Natural killer cell (primary cell): ENCODE measurements around the gene MTMR10. TPM values are rescaled to one million over a fixed set of nuclear protein-coding genes. Genes with fewer than 3 reads are reported as not detected.

Source experiments
- ATAC-seq, 3 donors: fragments of 150-1000 bp in 2 of 3; fragments of 200-7000 bp in 1 of 3; cut with Tn5 transposase; 1 replicate in 1 of 3; 2 replicates in 2 of 3; pipeline ENCODE4 v1.10.0; 2021; ENCODE audit warnings: mild to moderate bottlenecking in 2 of 3, moderate library complexity in 2 of 3
- DNase-seq, 2 donors: peaks; one replicate each; pipeline versions ENCODE4 v3.0.0 to v3.0.0-alpha.2; 2013 to 2021; ENCODE audit warnings: mixed read lengths in 1 of 2
- H3K27ac ChIP-seq: one replicate; pipeline ENCODE4 v1.5.1; 2013; ENCODE audit warnings: mild to moderate bottlenecking, low read length
- H3K27me3 ChIP-seq: one replicate; pipeline ENCODE4 v1.6.1; 2013; ENCODE audit warnings: low read length; ENCODE audit not compliant: control insufficient read depth, insufficient read depth
- H3K36me3 ChIP-seq: one replicate; pipeline ENCODE4 v1.6.1; 2013; ENCODE audit warnings: low read length; ENCODE audit not compliant: control insufficient read depth, insufficient read depth
- H3K4me1 ChIP-seq: one replicate; pipeline ENCODE4 v1.6.1; 2013; ENCODE audit warnings: low read length; ENCODE audit not compliant: control insufficient read depth, insufficient read depth
- H3K4me3 ChIP-seq: one replicate; pipeline ENCODE4 v1.5.1; 2013; ENCODE audit warnings: low read length
- H3K9me3 ChIP-seq: one replicate; pipeline ENCODE4 v1.6.1; 2013; ENCODE audit warnings: low read length; ENCODE audit not compliant: control insufficient read depth, insufficient read depth
- H3K27ac Mint-ChIP-seq, 2 donors: one replicate each; pipeline ENCODE4 v1.8.0; 2022; ENCODE audit warnings: mild to moderate bottlenecking in 2 of 2, mixed read lengths in 2 of 2, moderate library complexity in 1 of 2
- H3K27me3 Mint-ChIP-seq, 2 donors: one replicate each; pipeline ENCODE4 v1.8.0; 2022; ENCODE audit warnings: low read depth in 2 of 2, mixed read lengths in 2 of 2
- H3K36me3 Mint-ChIP-seq: one replicate; pipeline ENCODE4 v1.8.0; 2022; ENCODE audit warnings: mixed read lengths
- H3K4me1 Mint-ChIP-seq, 2 donors: one replicate each; pipeline ENCODE4 v1.8.0; 2022; ENCODE audit warnings: mixed read lengths in 2 of 2
- H3K4me3 Mint-ChIP-seq: one replicate; pipeline ENCODE4 v1.8.0; 2022; ENCODE audit warnings: mild to moderate bottlenecking, moderate library complexity, mixed read lengths
- H3K9me3 Mint-ChIP-seq, 2 donors: one replicate each; pipeline ENCODE4 v1.8.0; 2022; ENCODE audit warnings: mixed read lengths in 2 of 2
- WGBS: methylation state at CpG from one replicate; pipeline ENCODE4 v1.1.7; 2013; ENCODE audit warnings: missing lambda C conversion rate; ENCODE audit not compliant: insufficient coverage; 5-methylcytosine and 5-hydroxymethylcytosine counted together
- intact Hi-C: fragments of 100-400 bp; cut with micrococcal nuclease; formaldehyde crosslinking; loops from one replicate; pipeline ENCODE4 v1.14.2; 2022
- total RNA-seq, 4 donors: library from RNA; stranded (reverse); fragments of 120-200 nt in 1 of 4; gene quantifications; one replicate each; pipeline versions ENCODE4 v1.2.3 to v1.2.4, GENCODE V29; 2013 to 2022
- TF ChIP-seq, protein P1 (sequence below): fragments of 200-600 bp; IDR thresholded peaks from one replicate; pipeline ENCODE4 v1.8.0; 2022; ENCODE audit warnings: antibody characterized with exemption

The MTMR10 gene
- total RNA-seq, 3 donors from 2014 or later (not counting 1 experiment from before 2014, with no cell fraction given) = 46.3 to 64.5 (median 54.2) TPM

GRCh38 chr15:30918366-30918765, 73.1 kb downstream of the MTMR10 start:
- WGBS = 96% methylated on average over 5 of the region's 5 CpGs
- Histone ChIP-seq H3K4me1 (no peaks in the 10 kb centered on the region), H3K27ac (no peak overlapping the region), H3K4me3 (no peak overlapping the region), H3K27me3 (no peaks in the 10 kb centered on the region), H3K36me3 (peaks cover 58% of the 10 kb centered on the region), H3K9me3 (no peaks in the 10 kb centered on the region)
- peaks cover 8% of the 10 kb centered on the region in 2 donors for H3K4me1 Mint-ChIP-seq
- H3K27me3 Mint-ChIP-seq = no peaks in the 10 kb centered on the region
- DNase-seq (no peak), ATAC-seq (no peak)
- TF ChIP-seq, protein P1, sequence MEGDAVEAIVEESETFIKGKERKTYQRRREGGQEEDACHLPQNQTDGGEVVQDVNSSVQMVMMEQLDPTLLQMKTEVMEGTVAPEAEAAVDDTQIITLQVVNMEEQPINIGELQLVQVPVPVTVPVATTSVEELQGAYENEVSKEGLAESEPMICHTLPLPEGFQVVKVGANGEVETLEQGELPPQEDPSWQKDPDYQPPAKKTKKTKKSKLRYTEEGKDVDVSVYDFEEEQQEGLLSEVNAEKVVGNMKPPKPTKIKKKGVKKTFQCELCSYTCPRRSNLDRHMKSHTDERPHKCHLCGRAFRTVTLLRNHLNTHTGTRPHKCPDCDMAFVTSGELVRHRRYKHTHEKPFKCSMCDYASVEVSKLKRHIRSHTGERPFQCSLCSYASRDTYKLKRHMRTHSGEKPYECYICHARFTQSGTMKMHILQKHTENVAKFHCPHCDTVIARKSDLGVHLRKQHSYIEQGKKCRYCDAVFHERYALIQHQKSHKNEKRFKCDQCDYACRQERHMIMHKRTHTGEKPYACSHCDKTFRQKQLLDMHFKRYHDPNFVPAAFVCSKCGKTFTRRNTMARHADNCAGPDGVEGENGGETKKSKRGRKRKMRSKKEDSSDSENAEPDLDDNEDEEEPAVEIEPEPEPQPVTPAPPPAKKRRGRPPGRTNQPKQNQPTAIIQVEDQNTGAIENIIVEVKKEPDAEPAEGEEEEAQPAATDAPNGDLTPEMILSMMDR = no peak
- H3K27ac Mint-ChIP-seq = no peak overlapping the region
- no peak overlapping the region for H3K4me3 Mint-ChIP-seq
- intact Hi-C loops = no loop called here
- peaks cover under 1% of the 10 kb centered on the region for H3K36me3 Mint-ChIP-seq
- no peaks in the 10 kb centered on the region for H3K9me3 Mint-ChIP-seq

DNA sequence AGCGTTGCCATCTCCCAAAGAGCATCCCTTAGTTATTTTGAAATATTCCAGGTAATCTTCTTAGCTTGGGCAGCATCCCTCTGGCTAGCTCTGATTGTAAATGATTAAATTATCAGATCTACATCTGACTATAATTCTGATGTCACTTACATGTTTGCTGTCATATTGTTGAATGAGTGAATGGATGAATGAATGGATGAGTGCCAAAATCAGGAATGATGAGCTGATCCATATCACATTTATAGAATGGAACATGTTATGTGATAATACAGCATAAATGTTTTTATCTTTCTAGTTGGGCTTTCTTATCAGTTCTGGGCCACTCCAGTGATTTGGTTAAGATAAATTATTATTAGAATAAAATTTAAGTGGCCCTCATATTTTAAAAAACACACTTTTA, 73.8 kb downstream of the MTMR10 start:
- H3K36me3 ChIP-seq = peaks cover 53% of the 10 kb centered on the region
- no peak overlapping the region for H3K4me3 ChIP-seq
- no peaks in the 10 kb centered on the region for H3K27me3 ChIP-seq
- H3K9me3 ChIP-seq = no peaks in the 10 kb centered on the region
- Mint-ChIP-seq H3K27ac (no peak overlapping the region), H3K27me3 (no peaks in the 10 kb centered on the region), H3K4me1 (peaks cover 8% of the 10 kb centered on the region in 2 donors), H3K9me3 (no peaks in the 10 kb centered on the region), H3K36me3 (no peaks in the 10 kb centered on the region), H3K4me3 (no peak overlapping the region)
- no peak for DNase-seq
- no peaks in the 10 kb centered on the region for H3K4me1 ChIP-seq
- WGBS = 100% methylated on average over 1 of the region's 1 CpG
- H3K27ac ChIP-seq = no peak overlapping the region
- TF ChIP-seq, protein P1 = no peak
- intact Hi-C loops = no loop called here
- ATAC-seq = no peak

DNA sequence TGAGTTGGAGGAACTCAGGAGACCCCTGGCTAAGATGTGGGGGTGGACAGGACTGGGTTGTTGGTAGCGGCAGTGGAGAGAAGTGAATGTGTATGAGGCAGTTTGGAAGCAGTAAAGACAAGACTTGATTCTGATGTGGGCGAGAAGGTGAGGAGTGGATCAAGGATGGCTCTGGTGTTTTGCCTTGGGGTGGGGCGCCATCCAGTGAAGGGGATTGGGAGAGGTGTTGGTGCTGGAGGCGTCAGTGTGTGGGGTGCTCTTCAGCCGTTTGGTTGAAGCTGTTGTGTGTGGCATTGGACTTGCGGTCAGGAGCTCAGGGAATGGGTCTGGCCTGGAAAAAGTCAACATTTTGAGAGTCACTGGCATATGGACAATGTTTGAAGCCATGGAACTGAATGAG, 74.4 kb downstream of the MTMR10 start:
- Histone ChIP-seq H3K4me3 (no peak overlapping the region), H3K9me3 (no peaks in the 10 kb centered on the region), H3K4me1 (no peaks in the 10 kb centered on the region), H3K27me3 (no peaks in the 10 kb centered on the region), H3K36me3 (peaks cover 49% of the 10 kb centered on the region), H3K27ac (no peak overlapping the region)
- ATAC-seq (no peak), DNase-seq (no peak)
- intact Hi-C loops = no loop called here
- H3K4me1 Mint-ChIP-seq = peaks cover 8% of the 10 kb centered on the region in 2 donors
- no peaks in the 10 kb centered on the region for H3K36me3 Mint-ChIP-seq
- no peak overlapping the region for H3K4me3 Mint-ChIP-seq
- 81% methylated on average over 6 of the region's 6 CpGs for WGBS
- H3K27ac Mint-ChIP-seq = no peak overlapping the region
- TF ChIP-seq, protein P1 = no peak
- no peaks in the 10 kb centered on the region for H3K9me3 Mint-ChIP-seq
- no peaks in the 10 kb centered on the region for H3K27me3 Mint-ChIP-seq

DNA sequence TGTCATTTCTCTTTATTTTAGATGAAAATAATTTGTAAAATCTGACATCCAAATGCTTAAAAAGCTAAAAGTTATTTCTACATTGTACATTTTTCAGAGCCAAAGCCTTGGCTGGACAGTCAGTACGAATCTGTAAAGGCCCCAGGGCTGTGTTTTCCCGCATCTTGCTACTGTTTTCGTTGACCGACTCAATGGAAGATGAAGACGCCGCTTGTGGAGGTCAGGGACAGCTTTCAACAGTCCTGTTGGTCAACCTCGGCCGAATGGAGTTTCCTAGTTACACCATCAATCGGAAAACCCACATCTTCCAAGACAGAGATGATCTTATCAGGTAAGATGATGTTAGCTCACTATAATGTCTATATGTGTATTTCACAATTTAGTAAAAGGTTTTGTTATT, 77.7 kb downstream of the MTMR10 start:
- H3K4me3 ChIP-seq = no peak overlapping the region
- H3K27ac Mint-ChIP-seq = no peak overlapping the region
- no peaks in the 10 kb centered on the region for H3K27me3 Mint-ChIP-seq
- WGBS = 96% methylated on average over 7 of the region's 9 CpGs
- H3K4me1 Mint-ChIP-seq = peaks cover 18% of the 10 kb centered on the region in 2 donors
- H3K27ac ChIP-seq = no peak overlapping the region
- H3K9me3 Mint-ChIP-seq = no peaks in the 10 kb centered on the region
- no peaks in the 10 kb centered on the region for H3K27me3 ChIP-seq
- intact Hi-C loops = no loop called here
- DNase-seq = no peak
- TF ChIP-seq, protein P1 = no peak
- H3K4me1 ChIP-seq = no peaks in the 10 kb centered on the region
- no peak overlapping the region for H3K4me3 Mint-ChIP-seq
- ATAC-seq = no peak
- H3K9me3 ChIP-seq = no peaks in the 10 kb centered on the region
- H3K36me3 ChIP-seq = peaks cover 41% of the 10 kb centered on the region
- H3K36me3 Mint-ChIP-seq = peaks cover 6% of the 10 kb centered on the region
